H9 (cell line): Measurements from ENCODE around the gene EDDM3A. TPM values are rescaled to one million over a fixed set of nuclear protein-coding genes. Genes with fewer than 3 reads are reported as not detected.
"Not testable (repeated sequence)": the region's sequence is repeated elsewhere in the genome, so short reads cannot be mapped to it uniquely, and the experiment has no call there.

ENCODE experiments used
- DNase-seq: peaks from one replicate; pipeline ENCODE4 v3.0.0-alpha.2; 2017
- H2AFZ ChIP-seq: one replicate; pipeline ENCODE4 v1.6.1; 2013; ENCODE audit warnings: mild to moderate bottlenecking, low read length, control low read depth, moderate library complexity
- H2AK5ac ChIP-seq: 2 replicates; pipeline ENCODE4 v1.6.1; 2013; ENCODE audit warnings: low read length, control low read depth, mixed read lengths; ENCODE audit not compliant: insufficient read length
- H2BK120ac ChIP-seq: one replicate; pipeline ENCODE4 v1.6.1; 2013; ENCODE audit warnings: low read depth, mild to moderate bottlenecking, low read length, control low read depth, inconsistent platforms; ENCODE audit not compliant: poor library complexity, severe bottlenecking
- H2BK12ac ChIP-seq: 2 replicates; pipeline ENCODE4 v1.6.1; 2013; ENCODE audit warnings: low read length, control low read depth, mixed read lengths, low read depth; ENCODE audit not compliant: insufficient read length
- H2BK15ac ChIP-seq: 2 replicates; pipeline ENCODE4 v1.6.1; 2013; ENCODE audit warnings: low read depth, low read length, control low read depth
- H2BK20ac ChIP-seq: one replicate; pipeline ENCODE4 v1.6.1; 2013; ENCODE audit warnings: low read depth, mild to moderate bottlenecking, low read length, control low read depth, inconsistent platforms; ENCODE audit not compliant: poor library complexity, severe bottlenecking
- H2BK5ac ChIP-seq: 2 replicates; pipeline ENCODE4 v1.6.1; 2013; ENCODE audit warnings: low read length, control low read depth, mixed read lengths; ENCODE audit not compliant: insufficient read length
- H3K14ac ChIP-seq: 2 replicates; pipeline ENCODE4 v1.6.1; 2013; ENCODE audit warnings: low read length, control low read depth; ENCODE audit not compliant: insufficient read depth
- H3K18ac ChIP-seq: 2 replicates; pipeline ENCODE4 v1.6.1; 2013; ENCODE audit warnings: low read depth, mild to moderate bottlenecking, mixed read lengths, low read length, control low read depth; ENCODE audit not compliant: insufficient read length
- H3K23ac ChIP-seq: 2 replicates; pipeline ENCODE4 v1.6.1; 2013; ENCODE audit warnings: low read length, control low read depth, mixed read lengths, low read depth; ENCODE audit not compliant: insufficient read length
- H3K23me2 ChIP-seq: 2 replicates; pipeline ENCODE4 v1.6.1; 2013; ENCODE audit warnings: low read depth, mild to moderate bottlenecking, mixed read lengths, low read length, control low read depth; ENCODE audit not compliant: insufficient read length, poor library complexity, severe bottlenecking
- H3K27ac ChIP-seq: 2 replicates; pipeline ENCODE4 v1.5.1; 2013; ENCODE audit warnings: low read length, control low read depth, mixed read lengths, low read depth; ENCODE audit not compliant: insufficient read length
- H3K27me3 ChIP-seq: 2 replicates; pipeline ENCODE4 v1.6.1; 2013; ENCODE audit warnings: low read length, control low read depth, inconsistent platforms; ENCODE audit not compliant: insufficient read depth
- H3K4ac ChIP-seq: 2 replicates; pipeline ENCODE4 v1.6.1; 2013; ENCODE audit warnings: low read depth, mild to moderate bottlenecking, control low read depth, inconsistent platforms, low read length, moderate library complexity
- H3K4me1 ChIP-seq: 2 replicates; pipeline ENCODE4 v1.6.1; 2013; ENCODE audit warnings: low read length, control low read depth, inconsistent platforms; ENCODE audit not compliant: insufficient read depth
- H3K4me2 ChIP-seq: 2 replicates; pipeline ENCODE4 v1.6.1; 2013; ENCODE audit warnings: low read length, control low read depth, mixed read lengths; ENCODE audit not compliant: insufficient read length, insufficient read depth
- H3K56ac ChIP-seq: 2 replicates; pipeline ENCODE4 v1.6.1; 2013; ENCODE audit warnings: low read depth, mild to moderate bottlenecking, mixed read lengths, low read length, control low read depth; ENCODE audit not compliant: insufficient read length
- H3K79me1 ChIP-seq: 2 replicates; pipeline ENCODE4 v1.6.1; 2013; ENCODE audit warnings: low read depth, mild to moderate bottlenecking, moderate library complexity, low read length, control low read depth, inconsistent platforms; ENCODE audit not compliant: insufficient read depth, poor library complexity, severe bottlenecking
- H3K79me2 ChIP-seq: 2 replicates; pipeline ENCODE4 v1.6.1; 2013; ENCODE audit warnings: low read length, control low read depth, inconsistent platforms; ENCODE audit not compliant: insufficient read depth
- H3K9ac ChIP-seq: 2 replicates; pipeline ENCODE4 v1.6.1; 2013; ENCODE audit warnings: low read length, control low read depth, mixed read lengths; ENCODE audit not compliant: insufficient read length; ENCODE audit errors: extremely low read depth
- H3K9me3 ChIP-seq: one replicate; pipeline ENCODE4 v1.6.1; 2013; ENCODE audit warnings: low read depth, low read length, inconsistent platforms; ENCODE audit not compliant: control insufficient read depth
- H3T11ph ChIP-seq: one replicate; pipeline ENCODE4 v1.6.1; 2013; ENCODE audit warnings: mild to moderate bottlenecking, low read length, control low read depth, inconsistent platforms
- H4K20me1 ChIP-seq: one replicate; pipeline ENCODE4 v1.6.1; 2013; ENCODE audit not compliant: control insufficient read depth, insufficient read length, insufficient read depth
- H4K5ac ChIP-seq: 2 replicates; pipeline ENCODE4 v1.6.1; 2013; ENCODE audit warnings: low read depth, mild to moderate bottlenecking, mixed read lengths, low read length, control low read depth; ENCODE audit not compliant: insufficient read length
- H4K8ac ChIP-seq: replicated peaks from 2 replicates; pipeline ENCODE4 v1.6.1; 2013; ENCODE audit warnings: low read length, control low read depth, mixed read lengths, low read depth; ENCODE audit not compliant: insufficient read length
- H4K91ac ChIP-seq: 2 replicates; pipeline ENCODE4 v1.6.1; 2013; ENCODE audit warnings: low read depth, mild to moderate bottlenecking, moderate library complexity, mixed read lengths, low read length, control low read depth; ENCODE audit not compliant: insufficient read length
- H3K27ac Mint-ChIP-seq, 3 experiments: 2 replicates in 2 of 3; 3 replicates in 1 of 3; pipeline ENCODE4 v1.8.0; 2020 to 2021; ENCODE audit warnings: mixed read lengths in 3 of 3, mild to moderate bottlenecking in 1 of 3, moderate library complexity in 1 of 3
- H3K27me3 Mint-ChIP-seq: 2 replicates; pipeline ENCODE4 v1.8.0; 2021; ENCODE audit warnings: low read depth, mild to moderate bottlenecking, moderate library complexity, mixed read lengths
- H3K36me3 Mint-ChIP-seq, 3 experiments: 2 replicates in 2 of 3; 3 replicates in 1 of 3; pipeline ENCODE4 v1.8.0; 2020 to 2021; ENCODE audit warnings: low read depth in 3 of 3, mixed read lengths in 3 of 3; ENCODE audit not compliant: insufficient read depth in 1 of 3
- H3K4me1 Mint-ChIP-seq, 2 experiments: 2 replicates each; pipeline ENCODE4 v1.8.0; 2020; ENCODE audit warnings: mixed read lengths in 2 of 2
- H3K4me3 Mint-ChIP-seq, 2 experiments: 2 replicates in 1 of 2; 3 replicates in 1 of 2; pipeline ENCODE4 v1.8.0; 2020 to 2021; ENCODE audit warnings: mild to moderate bottlenecking in 2 of 2, mixed read lengths in 2 of 2, moderate library complexity in 1 of 2
- H3K9me3 Mint-ChIP-seq, 2 experiments: 2 replicates in 1 of 2; 3 replicates in 1 of 2; pipeline ENCODE4 v1.8.0; 2020; ENCODE audit warnings: mild to moderate bottlenecking in 2 of 2, mixed read lengths in 2 of 2, moderate library complexity in 1 of 2
- WGBS: extraction: QIAGEN DNeasy Blood & Tissue Kit; methylation state at CpG from one replicate; pipeline ENCODE4 v1.1.7; 2013; ENCODE audit warnings: missing lambda C conversion rate, low lambda C conversion rate, mixed read lengths; ENCODE audit not compliant: insufficient read length; ENCODE audit errors: extremely low coverage; 5-methylcytosine and 5-hydroxymethylcytosine counted together
- total RNA-seq: library from RNA; stranded (reverse); gene quantifications from 2 replicates; pipeline ENCODE4 v1.2.1, GENCODE V29; 2021
- TF ChIP-seq, protein P1 (sequence below): fragments of 200-600 bp; sonication (generic); conservative IDR thresholded peaks from 3 replicates; pipeline ENCODE4 v1.8.0; 2021; ENCODE audit warnings: antibody characterized with exemption, mild to moderate bottlenecking

The EDDM3A gene
- total RNA-seq, 1 experiment from 2014 or later, result not detected

DNA sequence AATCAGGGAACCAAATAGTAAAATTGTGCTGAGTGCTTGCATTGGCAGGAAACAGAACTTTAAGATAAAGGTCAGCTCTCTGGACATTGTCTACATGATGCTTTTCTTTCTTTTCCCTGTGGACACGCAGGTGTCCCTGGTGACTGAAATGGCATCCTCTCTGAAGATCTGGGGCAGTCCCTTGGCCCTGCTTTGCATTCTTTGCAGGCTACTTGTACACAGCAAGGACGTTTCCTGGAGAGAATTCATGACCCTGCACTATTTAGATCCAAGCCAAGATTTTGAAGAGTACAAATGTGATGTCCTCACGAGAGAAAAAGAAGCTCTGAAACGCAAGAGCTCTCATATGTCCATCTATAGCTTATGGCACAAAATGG, 11.3 kb upstream of the EDDM3A start:
- Histone ChIP-seq H4K20me1 (no peaks in the 10 kb centered on the region), H2AFZ (no peak overlapping the region), H2BK20ac (no peak overlapping the region), H2BK5ac (no peak overlapping the region), H3K79me1 (no peaks in the 10 kb centered on the region), H2AK5ac (no peak overlapping the region), H4K5ac (no peak overlapping the region), H3T11ph (no peak overlapping the region), H4K91ac (no peak overlapping the region), H2BK120ac (no peak overlapping the region), H2BK15ac (no peak overlapping the region), H3K23me2 (no peaks in the 10 kb centered on the region), H3K27ac (no peak overlapping the region), H3K4me2 (no peak overlapping the region), H3K56ac (no peak overlapping the region), H4K8ac (no peak overlapping the region), H3K4ac (no peak overlapping the region), H3K23ac (no peak overlapping the region), H2BK12ac (no peak overlapping the region), H3K14ac (no peak overlapping the region), H3K4me1 (no peaks in the 10 kb centered on the region), H3K9ac (no peak overlapping the region), H3K79me2 (no peaks in the 10 kb centered on the region), H3K18ac (no peak overlapping the region), H3K9me3 (no peaks in the 10 kb centered on the region), H3K27me3 (no peaks in the 10 kb centered on the region)
- Mint-ChIP-seq H3K27ac (no peak overlapping the region), H3K4me3 (no peak overlapping the region), H3K4me1 (peaks cover 6 to 10% of the 10 kb centered on the region in 2 experiments; a peak in 3 of 4 replicates), H3K9me3 (no peaks in the 10 kb centered on the region), H3K36me3 (no peaks in the 10 kb centered on the region), H3K27me3 (peaks cover 9% of the 10 kb centered on the region)
- no CpG with 5 or more reads among the region's 4 CpGs for WGBS
- no peak for DNase-seq
- TF ChIP-seq, protein P1, sequence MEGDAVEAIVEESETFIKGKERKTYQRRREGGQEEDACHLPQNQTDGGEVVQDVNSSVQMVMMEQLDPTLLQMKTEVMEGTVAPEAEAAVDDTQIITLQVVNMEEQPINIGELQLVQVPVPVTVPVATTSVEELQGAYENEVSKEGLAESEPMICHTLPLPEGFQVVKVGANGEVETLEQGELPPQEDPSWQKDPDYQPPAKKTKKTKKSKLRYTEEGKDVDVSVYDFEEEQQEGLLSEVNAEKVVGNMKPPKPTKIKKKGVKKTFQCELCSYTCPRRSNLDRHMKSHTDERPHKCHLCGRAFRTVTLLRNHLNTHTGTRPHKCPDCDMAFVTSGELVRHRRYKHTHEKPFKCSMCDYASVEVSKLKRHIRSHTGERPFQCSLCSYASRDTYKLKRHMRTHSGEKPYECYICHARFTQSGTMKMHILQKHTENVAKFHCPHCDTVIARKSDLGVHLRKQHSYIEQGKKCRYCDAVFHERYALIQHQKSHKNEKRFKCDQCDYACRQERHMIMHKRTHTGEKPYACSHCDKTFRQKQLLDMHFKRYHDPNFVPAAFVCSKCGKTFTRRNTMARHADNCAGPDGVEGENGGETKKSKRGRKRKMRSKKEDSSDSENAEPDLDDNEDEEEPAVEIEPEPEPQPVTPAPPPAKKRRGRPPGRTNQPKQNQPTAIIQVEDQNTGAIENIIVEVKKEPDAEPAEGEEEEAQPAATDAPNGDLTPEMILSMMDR, result no peak

DNA sequence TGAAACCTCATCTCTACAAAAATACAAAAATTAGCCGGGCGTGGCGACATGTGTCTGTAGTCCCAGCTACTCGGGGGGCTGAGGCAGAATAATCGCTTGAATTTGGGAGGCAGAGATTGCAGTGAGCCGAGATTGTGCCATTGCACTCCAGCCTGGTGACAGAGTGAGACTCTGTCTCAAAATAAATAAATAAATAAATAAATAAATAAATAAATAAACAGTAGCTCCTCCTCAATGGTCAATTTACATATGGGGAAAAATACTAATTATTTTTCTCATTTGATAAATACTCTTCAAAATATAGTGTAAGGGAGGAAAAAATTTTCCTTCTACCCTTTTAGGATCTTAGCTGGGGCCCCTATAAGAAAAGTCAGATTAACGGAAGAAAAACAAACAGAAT, 7.4 kb upstream of the EDDM3A start:
- not testable (repeated sequence) for H3K27ac Mint-ChIP-seq, H3K23ac ChIP-seq, H3K14ac ChIP-seq, H2BK12ac ChIP-seq, H2BK120ac ChIP-seq, H3K27ac ChIP-seq, H3K9me3 Mint-ChIP-seq, H4K8ac ChIP-seq, H2BK20ac ChIP-seq, H4K91ac ChIP-seq, H4K20me1 ChIP-seq, H2BK5ac ChIP-seq, H3K9me3 ChIP-seq, H3K4me2 ChIP-seq, H2BK15ac ChIP-seq, H3K4me3 Mint-ChIP-seq, H2AK5ac ChIP-seq, H3K27me3 Mint-ChIP-seq, H3K4ac ChIP-seq, H3K9ac ChIP-seq, H2AFZ ChIP-seq, H3K27me3 ChIP-seq, H3K18ac ChIP-seq, DNase-seq, H3K23me2 ChIP-seq, H3K36me3 Mint-ChIP-seq, H3T11ph ChIP-seq, H3K79me1 ChIP-seq, H3K4me1 ChIP-seq, H3K4me1 Mint-ChIP-seq, H3K79me2 ChIP-seq, H3K56ac ChIP-seq, H4K5ac ChIP-seq
- no CpG with 5 or more reads among the region's 7 CpGs for WGBS
